Activated CD8-positive, alpha-beta memory T cell treated with anti-CD3 and anti-CD28 coated beads, Interleukin-2, amount 50 U/mL, for 48 hours (primary cell): Measurements from ENCODE around the gene TBL2.
"Not testable (repeated sequence)": the region's sequence is repeated elsewhere in the genome, so short reads cannot be mapped to it uniquely, and the experiment has no call there.

Experiments used
- DNase-seq: peaks from one replicate; pipeline ENCODE4 v3.0.0-alpha.2; 2020

Gene TBL2

DNA sequence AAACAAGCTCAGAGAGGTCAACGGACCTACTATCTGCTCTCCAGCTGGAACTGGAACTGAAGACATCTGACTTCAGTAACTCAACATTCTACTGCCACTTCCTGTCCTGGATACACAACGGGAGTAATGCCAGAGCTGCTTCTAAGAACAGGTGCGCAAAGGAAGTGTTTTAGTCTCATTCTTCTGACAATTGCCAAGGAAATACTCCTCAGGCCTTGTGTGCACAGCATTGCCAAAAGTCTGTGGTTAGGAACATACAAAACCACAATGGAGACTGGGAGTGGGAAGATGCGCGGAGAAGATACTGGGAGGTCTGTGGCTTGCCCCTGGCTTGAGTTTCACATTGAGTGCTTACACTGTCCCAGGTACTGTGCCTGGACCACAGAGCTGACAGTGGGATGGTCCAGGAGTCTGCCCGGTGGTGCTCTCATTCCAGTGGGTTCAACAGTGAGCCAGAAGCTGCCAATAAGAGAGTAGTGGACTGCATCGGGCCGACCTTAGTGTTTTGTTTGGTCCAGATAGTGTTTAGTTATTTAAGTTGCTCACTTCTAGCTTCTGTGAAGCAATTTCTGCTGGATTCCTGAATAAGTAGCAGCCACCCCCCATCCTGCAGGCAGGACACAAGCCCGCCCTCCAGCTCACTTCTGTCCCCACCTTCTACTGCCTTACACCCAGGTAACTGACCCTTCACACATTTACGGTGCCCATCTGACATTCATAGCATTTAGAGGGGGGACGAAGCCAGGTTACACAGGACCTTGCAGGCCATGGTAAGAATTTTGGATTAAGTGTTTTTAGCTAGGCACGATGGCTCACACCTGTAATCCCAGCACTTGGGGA, 10.3 kb downstream of the TBL2 start:
- DNase-seq: no peak

DNA sequence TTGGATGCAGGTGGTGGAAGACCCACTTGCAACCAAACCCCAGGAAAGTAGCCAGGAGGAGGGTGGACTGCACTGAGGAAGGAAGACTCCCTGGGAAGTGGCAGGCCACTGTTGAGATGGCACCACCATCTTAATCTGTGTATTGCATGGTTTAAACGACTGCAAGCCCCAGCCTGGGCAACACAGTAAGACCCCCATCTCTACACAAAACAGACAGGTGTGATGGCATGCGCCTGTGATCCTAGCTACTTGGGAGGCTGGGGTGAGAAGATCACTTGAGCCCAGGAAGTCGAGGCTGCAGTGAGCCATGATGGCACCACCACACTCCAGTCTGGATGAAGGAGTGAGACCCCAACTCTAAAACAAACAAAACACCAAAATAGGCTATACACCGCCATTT, 11.2 kb downstream of the TBL2 start:
- DNase-seq: no peak

DNA sequence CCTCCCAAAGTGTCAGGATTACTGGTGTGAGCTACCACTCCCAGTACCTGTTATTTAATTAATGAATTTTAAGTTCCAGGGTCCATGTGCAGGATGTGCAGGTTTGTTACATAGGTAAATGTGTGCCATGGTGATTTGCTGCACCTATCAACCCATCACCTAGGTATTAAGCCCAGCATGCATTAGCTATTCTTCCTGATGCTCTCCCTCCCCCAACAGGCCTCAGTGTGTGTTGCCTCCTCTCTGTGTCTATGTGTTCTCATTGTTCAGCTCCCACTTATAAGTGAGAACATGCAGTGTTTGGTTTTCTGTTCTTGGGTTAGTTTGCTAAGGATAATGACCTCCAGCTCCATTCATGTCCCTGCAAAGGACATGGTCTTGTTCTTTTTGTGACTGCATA, 11.9 kb downstream of the TBL2 start:
- not testable (repeated sequence) for DNase-seq

DNA sequence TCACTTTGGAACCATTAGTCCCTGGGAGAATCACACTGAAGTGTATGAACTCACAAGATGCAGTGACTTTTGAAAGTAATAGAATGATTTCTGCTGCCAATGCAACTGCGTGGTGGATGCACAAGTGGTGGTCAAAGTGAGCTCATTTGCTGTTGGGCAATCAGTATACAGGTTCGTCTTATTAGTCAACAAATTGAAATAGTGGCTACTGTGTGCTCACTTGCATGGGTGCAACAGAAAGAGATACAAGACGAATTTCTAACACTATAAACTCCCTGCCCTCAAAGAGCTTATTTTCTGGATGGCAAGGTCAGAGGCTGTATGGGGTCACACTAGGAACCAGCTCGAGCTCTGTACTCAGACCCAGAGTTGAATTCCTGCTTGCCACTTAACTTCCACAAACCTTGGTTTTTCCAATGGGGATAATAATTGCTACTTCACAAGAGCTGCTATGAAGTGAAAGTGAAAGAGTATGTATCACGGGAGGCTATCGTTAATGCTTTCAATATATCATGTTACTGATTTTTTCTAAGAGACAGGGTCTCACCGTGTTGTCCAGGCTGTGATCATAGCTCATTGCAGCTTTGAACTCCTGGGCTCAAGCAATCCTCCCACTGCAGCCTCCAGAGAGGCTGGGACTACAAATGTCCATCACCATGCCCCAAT, 12.6 kb downstream of the TBL2 start:
- no peak for DNase-seq

DNA sequence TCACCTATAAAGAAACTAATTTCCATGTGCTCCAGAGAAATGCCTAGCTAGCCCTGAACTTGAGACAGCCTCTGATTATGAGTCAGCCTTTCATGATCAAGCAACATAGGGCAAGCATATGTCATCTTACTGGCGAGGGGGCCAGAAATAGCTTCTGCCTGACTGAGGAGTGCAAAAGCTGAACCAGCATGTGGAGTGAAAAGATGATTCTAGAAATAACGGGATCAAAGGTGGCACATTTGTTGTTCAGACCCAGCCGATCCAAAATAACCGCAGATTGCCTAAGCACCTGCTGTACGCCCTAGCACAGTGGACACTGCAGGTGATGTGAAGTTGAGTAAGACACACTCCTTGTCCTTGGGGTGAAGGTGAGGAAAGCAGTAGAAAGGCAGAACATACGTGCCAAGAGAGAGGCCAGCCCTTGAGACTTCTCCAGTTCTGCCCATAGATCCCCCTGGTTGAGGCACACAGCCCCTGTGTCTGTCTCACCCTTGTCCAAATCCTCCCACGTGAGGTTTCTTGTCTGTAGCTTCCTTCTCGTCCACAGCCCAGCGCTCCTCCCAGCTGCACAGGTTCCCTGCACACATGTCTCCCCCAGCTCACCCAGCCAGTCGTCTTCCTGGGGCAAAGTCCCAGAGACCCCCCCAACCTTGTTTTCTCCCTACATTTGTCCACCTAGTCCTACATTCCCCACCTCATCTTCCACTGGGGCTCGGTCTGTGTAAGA, 18.1 kb downstream of the TBL2 start:
- no peak for DNase-seq

DNA sequence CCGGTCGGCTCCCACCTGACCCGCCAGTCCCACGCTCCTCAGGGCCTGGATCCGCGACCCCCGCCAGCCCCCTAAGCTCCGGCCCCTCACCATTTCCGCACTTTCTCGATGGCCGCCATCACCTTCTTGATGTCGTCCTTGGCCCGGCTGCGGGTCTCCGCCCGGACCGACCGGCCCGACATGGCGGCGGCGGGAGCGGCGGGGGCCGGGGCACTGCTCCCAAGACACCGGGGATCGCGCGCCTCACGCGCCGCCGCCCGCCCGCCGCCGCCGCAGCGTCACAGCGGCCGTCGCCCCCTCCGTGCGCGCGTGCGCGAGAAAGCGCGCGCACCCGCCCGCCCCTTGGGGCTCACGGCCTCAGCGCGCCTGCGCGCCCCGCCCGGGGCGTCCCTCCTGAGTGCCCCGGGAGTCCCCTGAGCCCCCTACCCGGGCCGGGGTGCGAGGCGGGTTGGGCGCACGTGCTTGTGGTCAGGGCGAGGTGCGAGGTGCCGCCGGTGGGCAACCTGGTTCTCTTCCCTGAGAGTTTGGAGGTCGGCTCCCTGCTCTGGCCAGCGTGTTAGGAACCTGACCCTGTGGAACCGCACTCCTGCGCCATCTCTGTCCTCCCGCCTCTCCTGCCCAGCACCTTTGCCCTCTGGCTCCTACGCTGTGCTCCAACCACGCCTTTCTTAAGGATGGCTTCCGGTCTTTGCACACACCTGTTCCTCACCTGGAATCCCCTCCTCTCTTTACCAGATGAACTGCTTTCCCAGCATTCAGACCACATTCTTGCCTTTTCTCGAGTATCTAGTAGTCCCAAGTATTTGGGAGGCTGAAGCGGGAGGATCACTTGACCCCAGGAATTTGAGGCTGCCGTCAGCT, 20.8 kb downstream of the TBL2 start, which contains the start of gene BCL7B:
TSS of gene BCL7B (minus strand) at position 294 of the 861 bp plus-strand sequence. CDS start at position 182, 112 bp downstream.
- peak; percentile 90 for DNase-seq

DNA sequence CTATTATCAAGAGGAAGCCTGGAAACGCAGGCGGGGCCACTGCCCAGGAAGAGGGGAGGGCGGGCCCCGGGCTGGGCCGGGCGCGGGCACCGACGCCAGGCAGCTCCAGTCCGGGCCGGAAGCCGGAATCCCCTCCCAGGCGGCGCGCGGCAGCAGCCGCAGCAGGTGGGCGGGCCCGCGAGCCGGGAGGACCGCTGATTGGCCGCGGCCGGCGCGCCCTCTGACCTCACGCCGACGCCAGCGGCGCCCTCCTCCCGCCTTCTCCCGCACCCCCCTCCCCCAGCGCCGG, 21.3 kb downstream of the TBL2 start:
- DNase-seq: peak; percentile 95

DNA sequence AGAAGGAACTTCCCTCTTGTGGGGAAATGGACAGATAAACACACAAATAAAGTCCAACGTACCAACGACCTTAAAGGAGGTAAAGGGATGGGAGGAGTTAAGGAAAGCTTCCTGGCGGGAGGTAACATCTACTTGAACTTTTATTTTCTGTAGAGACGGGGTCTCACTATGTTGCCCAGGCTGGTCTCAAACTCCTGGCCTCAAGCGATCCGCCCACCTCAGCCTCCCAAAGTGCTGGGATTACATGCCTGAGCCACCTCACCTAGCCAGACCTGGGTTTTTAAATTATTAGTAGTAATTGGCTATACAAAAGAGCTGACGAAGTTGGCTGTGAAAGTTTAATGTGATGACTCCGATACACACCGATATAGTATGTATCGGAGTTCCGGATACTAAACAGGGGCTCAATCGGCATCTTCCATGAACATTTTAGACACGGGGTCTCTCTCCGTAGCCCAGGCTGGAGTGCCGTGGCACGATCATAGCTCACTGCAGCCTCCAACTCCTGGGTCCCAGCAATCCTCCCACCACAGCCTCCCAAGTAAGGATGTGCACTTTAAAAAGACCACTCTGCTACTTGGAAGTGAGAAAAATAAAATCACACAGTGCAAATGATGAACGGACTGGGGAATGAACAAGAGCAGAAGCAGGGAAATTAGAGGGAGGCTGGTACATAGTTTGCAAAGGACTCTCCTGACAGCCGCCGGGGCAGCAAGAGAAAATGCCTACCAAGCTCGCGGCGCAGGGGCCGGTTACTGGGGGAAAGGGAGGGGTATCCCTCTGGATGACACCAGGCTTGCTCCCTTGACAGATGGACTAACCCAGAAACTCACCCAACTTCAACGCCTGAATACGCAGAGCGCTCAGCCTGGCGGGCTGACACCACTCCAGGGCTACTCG, 21.9 kb downstream of the TBL2 start:
- no peak for DNase-seq

DNA sequence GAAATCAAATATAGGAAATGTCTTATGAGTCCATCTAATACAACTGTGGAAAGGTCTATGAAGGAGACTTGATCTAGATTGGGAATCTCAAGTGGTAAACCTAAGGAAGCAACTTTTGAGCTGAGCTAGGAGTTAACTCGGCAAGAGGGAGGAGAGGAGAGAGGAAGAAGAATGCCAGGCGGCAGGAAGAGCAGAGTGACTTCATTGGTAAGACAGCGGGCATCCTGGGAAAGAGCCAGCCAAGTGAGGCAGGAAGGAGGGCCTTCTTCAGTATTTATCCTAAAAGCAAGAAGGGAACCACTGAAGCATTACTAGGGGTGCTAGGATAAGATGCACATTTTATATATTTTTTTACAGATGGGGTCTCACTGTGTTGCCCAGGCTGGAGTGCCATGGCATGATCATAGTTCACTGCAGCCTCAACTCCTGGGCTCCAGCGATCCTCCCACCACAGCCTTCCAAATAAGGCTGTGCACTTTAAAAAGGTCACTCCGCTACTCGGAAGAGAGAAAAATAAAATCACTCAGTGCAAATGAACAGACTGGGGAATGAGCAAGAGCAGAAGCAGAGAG, 22.9 kb downstream of the TBL2 start:
- no peak for DNase-seq

DNA sequence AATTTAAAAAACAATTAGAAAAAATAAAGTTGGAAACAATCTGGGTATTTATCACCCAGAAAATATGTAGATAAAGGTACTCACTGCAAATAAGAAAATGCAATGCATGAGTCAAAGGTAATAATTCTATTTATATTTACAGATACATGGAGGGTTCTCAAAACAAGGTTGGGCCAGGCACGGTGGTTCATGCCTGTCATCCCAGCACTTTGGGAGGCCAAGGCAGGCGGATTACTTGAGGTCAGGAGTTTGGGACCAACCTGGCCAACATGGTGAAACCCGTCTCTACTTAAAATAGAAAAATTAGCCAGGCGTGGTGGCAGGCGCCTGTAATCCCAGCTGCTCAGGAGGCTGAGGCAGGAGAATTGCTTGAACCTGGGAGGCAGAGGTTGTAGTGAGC, 28.3 kb downstream of the TBL2 start:
- not testable (repeated sequence) for DNase-seq

DNA sequence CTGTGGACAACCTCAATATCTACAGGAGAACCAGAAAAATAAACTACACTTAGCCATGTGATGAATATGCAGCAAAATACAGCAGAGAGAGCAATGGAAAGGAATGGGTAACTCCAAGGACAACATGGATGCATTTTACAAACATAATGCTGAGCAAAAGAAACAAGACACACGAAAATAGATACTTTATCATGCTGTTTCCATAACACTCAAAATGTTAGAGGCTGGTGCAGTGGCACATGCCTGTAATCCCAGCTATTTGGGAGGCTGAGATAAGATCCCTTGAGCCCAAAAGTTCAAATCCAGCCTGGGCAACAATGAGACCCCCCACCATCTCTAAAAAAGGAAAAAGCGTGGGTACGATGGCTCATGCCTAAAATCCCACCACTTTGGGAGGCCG, 29.2 kb downstream of the TBL2 start:
- DNase-seq: no peak

DNA sequence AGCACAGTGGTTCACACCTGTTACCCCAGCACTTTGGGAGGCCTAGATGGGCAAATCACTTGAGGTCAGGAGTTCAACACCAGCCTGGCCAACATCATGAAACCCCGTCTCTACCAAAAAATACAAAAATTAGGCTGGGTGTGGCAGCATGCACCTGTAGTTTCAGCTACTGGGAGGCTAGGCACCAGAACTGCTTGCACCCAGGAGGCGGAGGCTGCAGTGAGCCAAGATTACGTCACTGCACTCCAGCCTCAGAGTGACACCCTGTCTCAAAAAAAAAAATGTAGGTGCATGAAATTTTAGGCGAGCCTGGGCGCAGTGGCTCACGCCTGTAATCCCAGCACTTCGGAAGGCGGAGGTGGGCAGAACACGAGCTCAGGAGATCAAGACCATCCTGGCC, 30.5 kb downstream of the TBL2 start:
- no peak for DNase-seq

DNA sequence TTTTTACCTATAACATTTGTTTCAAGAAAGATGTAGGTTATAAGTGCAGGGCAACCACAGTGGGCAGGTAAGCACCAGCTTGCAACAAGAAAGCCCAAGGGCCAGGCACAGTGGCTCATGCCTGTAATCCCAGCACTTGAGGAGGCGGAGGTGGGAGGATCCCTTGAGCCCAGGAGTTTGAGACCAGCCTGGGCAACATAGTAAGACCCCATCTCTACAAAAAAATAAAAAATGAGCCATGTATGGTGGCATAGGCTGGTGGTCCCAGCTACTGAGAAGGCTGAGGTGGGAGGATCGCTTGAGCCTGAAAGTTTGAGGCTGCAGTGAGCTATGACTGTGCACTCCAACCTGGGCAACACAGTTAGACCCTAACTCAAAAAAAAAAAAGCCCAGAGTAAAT, 33.7 kb downstream of the TBL2 start:
- DNase-seq: no peak

DNA sequence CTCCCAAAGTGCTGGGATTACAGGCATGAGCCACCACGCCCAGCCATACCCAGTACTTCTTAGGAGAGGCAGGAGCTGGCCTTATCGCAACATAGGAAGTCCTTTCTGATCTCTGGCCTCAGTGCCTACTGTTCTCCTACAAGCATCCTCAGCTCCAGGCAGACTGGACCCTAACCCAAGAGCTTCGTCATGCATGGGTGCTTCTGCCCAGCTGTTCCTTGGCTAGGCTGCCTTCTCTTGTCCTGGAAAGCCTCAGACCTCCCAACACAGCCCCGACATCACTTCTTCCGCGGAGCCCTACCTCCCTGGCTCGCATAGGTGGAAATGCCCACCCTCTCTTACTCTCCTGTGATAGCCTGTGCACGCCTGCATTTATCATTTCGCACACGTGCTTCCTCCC, 36.7 kb downstream of the TBL2 start:
- no peak for DNase-seq

DNA sequence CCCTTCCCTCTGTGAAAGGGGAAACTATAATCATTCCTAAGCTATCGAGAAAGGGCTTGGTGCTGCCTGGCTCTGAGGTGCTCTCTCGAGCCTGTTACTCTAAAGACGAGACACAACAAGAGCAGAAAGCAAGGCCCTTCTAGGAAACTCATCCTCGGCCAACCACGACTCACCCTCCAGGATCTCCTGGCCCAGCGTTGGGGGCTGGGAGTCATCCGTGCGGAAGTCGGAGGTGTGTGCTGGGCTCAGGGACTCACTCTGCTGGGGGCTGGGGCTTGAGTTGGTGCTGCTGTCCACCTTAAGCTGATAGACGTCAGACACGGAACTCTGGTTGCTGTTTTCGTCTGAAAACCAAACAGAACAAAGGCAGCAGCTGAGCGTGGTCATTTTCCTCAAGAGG, 38.7 kb downstream of the TBL2 start:
- DNase-seq: no peak

DNA sequence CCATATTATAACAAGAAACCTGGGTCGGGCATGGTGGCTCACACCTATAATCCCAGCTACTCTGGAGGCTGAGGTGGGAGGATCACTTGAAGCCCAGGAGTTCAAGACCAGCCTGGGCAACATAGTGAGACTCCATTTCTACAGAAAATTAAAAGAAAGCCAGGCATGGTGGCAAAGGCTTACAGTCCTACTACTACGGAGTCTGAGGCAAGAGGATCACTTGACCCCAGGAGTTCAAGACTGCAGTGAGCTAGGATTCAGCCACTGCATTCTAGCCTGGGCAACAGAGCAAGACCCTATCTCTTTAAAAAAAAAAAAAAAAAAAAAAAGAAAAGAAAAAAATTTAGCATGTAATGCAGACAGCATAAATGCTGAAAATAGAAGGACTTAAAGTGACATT, 39.9 kb downstream of the TBL2 start:
- DNase-seq: not testable (repeated sequence)

DNA sequence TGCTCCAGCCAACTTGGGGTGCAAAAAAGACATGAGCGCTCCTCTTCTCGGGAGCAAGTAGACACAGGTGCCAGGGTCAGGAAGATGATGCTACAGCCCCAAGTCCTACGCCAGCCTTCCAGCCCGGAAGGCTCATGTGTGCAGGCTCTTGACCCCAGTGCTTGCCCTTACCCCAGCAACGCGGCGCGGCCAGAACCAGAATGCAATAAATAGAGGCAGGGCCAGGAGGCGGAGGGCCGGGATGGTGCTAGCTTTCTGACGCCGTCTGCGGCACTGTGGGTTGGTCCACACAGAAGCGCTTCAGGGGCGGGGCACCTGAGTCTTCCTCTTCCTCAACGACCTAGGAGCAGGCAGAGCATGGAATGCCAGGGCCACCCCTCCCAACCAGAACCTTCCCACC, 41.3 kb downstream of the TBL2 start:
- no peak for DNase-seq

DNA sequence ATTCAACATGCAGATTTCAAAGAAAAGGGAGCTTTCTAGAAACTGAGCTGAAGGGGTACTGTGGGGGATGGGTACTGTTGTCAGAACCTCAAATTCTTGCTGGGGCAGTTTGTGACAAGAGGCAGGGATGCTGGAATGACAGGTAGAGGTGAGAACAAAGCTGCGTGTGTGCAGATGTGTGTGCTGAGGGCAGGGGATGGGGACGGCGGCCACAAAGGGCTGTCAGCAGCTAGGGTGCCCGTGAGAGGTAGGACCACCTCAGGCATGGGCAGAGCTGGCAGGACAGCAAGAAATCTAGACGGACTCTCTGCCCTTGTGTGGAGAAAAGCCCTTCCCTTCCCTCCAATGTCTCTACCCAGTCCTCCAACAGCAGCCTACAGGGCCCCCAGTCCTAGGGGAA, 41.9 kb downstream of the TBL2 start:
- DNase-seq: no peak

DNA sequence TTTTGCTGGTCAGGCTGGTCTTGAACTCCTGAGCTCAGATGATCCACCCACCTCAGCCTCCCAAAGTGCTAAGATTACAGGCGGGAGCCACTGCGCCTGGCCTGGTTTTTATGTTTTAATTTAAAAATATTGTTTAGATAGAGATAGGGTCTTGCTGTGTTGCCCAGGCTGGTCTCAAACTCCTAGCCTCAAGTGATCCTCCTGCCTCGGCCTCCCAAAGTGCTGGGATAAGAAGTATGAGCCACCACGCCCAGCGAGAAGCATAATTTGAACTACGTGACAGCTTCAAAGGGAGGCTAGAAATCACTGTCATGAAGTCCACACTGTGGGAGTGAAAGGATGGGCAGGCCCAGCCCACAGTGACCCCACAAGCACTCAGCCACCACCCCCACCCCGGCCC, 42.5 kb downstream of the TBL2 start:
- DNase-seq: not testable (repeated sequence)

DNA sequence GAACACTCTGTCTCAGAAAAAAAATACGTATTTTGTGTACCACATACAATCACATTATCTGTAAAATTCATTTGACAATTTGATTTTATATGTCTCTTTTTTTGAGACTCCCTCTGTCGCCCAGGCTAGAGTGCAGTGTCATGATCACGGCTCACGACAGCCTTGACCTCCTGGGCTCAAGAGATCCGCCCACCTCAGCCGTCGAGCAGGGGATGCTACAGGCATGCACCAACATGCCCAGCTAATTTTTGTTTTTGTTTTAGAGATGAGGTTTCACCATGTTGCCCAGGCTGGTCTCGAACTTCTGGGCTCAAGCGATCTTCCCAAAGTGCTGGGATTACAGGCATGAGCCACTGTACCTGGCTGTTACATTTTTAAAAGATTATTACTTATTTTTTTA, 44.6 kb downstream of the TBL2 start:
- DNase-seq: no peak

DNA sequence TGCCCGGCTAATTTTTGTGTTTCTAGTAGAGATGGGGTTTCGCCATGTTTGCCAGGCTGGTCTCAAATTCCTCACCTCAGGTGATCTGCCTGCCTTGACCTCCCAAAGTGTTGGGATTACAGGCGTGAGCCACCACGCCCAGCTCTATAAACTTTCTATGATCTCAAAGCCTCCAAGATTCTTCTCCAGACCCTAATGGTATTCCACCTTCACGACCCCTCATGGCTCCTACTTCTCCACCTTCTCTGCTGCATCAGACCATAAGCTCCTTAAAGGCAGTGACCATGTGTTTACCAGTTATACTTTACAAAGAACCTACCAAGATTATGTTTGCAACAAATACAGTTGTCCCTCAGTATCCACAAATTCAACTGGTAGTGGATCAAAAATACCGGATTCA, 46.2 kb downstream of the TBL2 start:
- DNase-seq: no peak

DNA sequence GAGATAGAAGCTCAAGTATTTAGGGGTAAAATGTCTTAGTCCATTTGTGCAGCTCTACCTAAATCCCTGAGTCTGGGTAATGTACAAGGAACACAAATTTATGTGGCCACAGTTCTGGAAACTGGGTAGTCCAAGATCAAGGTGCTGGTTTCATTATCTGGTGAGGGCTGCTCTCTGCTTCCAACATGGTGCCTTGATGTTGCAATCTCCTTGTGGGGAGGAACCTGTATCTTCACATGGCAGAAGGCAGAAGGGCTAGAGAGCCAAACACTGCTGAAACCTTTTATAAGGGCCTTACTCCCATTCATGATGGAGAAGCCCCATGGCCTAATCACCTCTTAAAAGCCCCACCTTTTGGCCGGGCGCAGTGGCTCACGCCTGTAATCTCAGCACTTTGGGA, 47.6 kb downstream of the TBL2 start:
- no peak for DNase-seq
